Astrocyte (in vitro differentiated cells and primary cell): Measurements from ENCODE around the gene GSTCD.

Experiments
- EZH2 ChIP-seq: IDR thresholded peaks from 2 replicates; pipeline ENCODE4 v1.6.1; 2012; ENCODE audit warnings: mild to moderate bottlenecking, low read length, inconsistent platforms; ENCODE audit not compliant: insufficient read depth
- TF ChIP-seq, protein P1 (sequence below): IDR thresholded peaks from 2 replicates; pipeline ENCODE4 v1.5.1; 2011; ENCODE audit warnings: low read depth, mild to moderate bottlenecking, inconsistent platforms, low read length, moderate library complexity; ENCODE audit not compliant: insufficient read depth

DNA sequence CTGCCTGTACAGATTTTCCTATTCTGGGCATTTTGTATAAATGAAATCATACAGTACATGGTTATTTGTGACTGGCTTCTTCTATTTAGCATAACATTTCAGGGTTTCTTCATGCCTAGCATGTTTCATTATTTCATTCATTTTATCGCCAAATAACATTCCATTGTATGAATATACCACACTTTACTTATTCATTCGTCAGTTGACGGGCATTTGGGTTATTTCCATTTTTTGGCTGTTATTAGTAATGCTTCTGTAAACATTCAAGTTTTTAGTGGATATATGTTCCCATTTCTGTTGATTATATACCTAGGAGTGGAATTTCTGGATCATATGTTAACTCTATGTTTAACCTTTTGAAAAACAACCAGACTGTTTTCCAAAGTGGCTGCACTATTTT lies 47.6 kb upstream of the GSTCD start:
- TF ChIP-seq, protein P1, sequence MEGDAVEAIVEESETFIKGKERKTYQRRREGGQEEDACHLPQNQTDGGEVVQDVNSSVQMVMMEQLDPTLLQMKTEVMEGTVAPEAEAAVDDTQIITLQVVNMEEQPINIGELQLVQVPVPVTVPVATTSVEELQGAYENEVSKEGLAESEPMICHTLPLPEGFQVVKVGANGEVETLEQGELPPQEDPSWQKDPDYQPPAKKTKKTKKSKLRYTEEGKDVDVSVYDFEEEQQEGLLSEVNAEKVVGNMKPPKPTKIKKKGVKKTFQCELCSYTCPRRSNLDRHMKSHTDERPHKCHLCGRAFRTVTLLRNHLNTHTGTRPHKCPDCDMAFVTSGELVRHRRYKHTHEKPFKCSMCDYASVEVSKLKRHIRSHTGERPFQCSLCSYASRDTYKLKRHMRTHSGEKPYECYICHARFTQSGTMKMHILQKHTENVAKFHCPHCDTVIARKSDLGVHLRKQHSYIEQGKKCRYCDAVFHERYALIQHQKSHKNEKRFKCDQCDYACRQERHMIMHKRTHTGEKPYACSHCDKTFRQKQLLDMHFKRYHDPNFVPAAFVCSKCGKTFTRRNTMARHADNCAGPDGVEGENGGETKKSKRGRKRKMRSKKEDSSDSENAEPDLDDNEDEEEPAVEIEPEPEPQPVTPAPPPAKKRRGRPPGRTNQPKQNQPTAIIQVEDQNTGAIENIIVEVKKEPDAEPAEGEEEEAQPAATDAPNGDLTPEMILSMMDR = no peak
- TF ChIP-seq EZH2 = no peak
